HG03103 (cell line): ENCODE data around the gene PDK1.
"Not testable (repeated sequence)": the region's sequence is repeated elsewhere in the genome, so short reads cannot be mapped to it uniquely, and the experiment has no call there.

Source experiments
- ATAC-seq: cut with Tn5 transposase; IDR thresholded peaks from one replicate; pipeline ENCODE4 v1.9.1; 2021; ENCODE audit warnings: low read depth; ENCODE audit not compliant: unreplicated experiment

Gene PDK1

DNA sequence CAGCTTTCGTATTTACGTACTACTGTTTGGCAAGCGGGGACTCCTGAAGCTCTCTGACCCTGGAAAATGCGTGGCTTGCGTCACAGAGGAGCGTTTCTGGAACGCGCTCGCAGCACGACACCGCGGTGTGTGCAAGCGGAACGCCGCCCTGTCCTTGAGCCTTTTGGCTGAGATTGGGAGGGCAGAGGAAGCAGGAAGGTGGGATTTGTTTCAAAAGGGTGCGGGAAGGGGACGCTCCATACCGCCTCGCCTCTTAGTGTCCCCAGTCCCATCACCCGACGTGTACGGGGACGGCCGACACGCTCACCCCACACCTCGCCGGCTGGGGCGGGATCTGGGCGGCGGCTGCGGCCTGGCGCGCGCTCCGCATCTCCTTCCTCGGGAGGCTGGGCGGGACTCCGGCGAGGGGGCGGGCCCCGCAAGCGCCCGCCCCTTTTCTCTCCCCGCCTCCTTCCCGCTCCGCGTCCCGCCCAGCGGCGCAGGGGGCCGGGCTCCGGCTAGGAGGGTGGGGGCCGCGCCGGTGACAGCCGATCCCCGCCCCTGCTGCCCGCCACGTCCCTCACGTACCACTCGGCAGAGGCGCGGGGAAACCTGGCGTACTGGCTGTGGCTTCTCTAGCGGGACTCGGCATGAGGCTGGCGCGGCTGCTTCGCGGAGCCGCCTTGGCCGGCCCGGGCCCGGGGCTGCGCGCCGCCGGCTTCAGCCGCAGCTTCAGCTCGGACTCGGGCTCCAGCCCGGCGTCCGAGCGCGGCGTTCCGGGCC is at the start of gene PDK1:
TSS of gene PDK1 (plus strand) at position 569 of the 762 bp plus-strand sequence. CDS start at position 630, 61 bp downstream.
- peak; percentile 85 for ATAC-seq

DNA sequence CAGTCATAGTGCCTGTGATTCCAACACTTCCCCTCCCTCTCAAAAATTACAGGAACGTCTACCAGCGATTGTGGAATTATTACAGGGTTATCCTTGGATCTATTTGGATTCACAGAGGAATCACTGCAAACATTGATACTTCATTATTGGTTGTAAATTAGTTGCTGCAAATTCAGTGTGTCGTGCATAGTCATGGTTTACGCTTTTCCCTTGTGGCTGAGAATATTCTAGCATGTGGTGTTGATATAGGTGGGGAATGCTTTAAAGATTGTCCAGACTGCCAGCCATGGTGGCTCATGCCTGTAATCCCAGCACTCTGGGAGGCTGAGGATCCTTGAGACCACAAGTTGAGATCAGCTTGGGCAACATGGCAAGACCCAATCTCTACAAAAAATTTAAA is 48.7 kb upstream of the PDK1 start:
- no peak for ATAC-seq

DNA sequence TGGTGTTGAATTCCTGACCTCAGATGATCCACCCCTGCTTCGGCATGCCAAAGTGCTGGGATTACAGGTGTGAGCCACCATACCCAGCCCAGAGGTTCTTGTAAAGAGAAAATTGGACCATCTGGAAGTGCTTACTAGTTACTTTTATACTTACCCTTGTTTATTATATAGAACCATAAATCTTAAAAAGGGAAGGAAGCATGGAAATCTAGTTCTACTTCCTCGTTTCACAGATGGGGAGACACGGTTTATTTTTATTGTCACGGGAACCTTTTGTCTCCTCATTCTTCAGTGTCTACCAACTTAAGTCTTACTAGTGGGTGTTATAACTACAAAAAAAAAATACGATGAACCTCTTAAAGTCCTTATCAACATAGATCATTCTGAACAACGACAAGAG is 45.8 kb upstream of the PDK1 start:
- ATAC-seq: no peak

DNA sequence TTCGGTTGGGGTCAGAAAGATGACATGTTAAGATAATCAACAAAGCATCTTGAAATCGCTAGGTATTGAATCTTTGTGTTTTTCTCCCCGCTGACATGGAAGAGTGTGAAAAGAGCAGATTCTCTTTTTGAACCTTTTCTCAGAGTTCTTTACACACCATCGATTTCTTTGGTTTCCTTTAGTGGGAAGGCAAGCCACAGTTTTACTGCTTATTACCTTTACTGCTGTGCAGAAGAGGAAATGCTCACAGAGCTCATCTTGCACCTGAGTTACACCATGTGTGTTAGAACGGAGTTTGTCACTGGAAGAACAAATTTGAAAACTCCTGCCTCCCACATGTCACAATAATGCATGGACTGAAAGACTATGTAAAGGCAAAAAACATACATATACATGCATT is 45.3 kb upstream of the PDK1 start:
- ATAC-seq: no peak

DNA sequence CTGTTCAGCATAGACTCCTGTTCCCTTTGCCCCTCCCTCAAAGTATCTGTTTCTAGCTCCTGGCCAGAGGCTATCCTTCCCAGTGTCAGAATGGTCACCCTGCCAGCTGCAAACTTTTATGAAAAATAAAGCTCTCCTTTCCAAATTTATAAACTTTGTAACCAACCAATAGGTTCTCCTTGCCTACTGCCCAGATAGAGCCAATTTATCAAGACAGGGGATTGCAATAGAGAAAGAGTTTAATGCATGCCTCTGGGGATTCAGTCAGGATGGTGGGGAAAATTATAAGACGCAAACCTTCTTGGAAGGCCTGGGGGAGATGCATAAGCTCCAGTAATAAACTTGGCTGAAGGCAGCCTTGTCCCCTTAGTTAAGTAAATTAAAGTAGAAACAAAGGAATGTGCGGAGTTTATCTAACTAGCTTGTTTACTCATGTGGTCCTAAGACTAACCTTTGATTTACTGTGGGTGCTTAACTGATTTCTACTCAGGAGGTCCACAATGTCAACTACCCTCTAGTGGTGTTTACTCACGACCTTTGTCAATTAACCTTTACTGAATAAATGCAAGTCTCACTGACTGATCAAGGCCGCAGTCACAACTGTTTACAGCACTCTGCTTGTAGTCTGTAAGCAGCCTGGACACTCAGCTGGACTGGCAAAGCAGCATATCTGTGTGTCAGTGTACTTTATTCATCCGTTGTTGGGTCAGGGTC is 42.9 kb upstream of the PDK1 start:
- no peak for ATAC-seq

DNA sequence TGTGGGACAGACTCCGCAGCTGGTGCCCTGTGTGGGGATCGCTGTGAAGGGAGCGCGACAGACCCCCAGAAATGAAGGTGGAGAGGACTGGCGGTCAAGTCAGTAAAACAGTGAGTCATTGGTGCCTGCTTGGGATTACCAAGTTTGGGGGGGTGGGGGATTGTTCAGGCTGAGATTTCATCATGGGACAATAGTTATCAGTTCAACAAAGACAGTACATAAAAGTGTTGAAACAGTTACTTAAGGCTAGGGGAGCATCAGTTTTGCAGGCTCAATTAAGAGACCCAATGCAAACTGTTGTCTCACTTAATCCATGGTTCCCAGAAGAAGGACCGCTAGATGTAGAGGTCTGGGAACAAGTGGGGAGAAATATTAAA is 42.4 kb upstream of the PDK1 start:
- ATAC-seq: no peak

DNA sequence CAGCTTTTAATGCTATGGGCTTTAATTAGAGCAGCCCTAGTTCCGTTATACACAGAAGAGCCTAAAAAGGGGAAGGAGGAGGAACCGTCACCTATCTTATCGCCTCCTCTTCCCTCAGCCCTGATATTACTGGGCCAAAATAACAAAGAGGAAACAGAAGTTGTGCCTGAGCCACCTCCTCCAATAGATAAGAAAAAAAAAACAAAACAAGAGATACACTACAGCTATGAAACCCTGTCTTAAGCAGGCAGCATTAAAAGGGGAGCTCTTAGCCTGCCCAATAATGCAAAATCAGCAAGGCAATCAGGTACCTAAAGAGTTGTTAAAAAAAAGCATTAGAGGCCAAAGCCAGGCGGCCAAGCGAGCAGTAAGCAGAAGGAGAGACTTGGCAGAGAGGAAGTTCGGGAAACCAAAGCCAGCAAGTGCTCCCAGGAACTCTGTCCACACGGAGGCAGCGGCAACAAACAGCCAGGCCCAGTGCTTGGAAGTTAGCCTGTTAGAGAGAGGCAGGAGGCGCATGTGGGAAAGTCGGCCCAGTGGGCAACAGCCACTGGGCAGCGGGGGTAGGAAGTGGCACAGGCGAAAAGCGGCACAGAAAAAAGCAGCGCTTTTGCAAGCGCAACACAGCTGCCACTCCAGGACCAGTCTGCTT is 41.8 kb upstream of the PDK1 start:
- no peak for ATAC-seq

DNA sequence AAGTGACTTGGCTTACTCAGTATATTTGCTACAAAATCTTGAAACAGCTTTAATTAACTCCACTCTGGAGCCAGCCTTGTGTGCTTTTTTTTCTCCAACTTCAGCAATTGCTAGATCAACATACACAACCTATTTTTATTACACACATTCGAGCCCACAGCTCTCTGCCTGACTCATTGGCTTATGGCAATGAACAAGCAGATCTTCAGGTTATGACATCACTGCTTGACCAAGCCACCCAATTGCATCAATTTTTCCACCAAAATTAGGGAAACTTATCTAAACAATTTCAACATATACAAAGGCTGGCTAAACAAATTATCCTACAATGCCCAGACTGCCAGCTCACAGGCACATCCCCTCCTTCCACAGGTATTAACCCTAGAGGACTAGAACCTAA is 39.6 kb upstream of the PDK1 start:
- no peak for ATAC-seq

DNA sequence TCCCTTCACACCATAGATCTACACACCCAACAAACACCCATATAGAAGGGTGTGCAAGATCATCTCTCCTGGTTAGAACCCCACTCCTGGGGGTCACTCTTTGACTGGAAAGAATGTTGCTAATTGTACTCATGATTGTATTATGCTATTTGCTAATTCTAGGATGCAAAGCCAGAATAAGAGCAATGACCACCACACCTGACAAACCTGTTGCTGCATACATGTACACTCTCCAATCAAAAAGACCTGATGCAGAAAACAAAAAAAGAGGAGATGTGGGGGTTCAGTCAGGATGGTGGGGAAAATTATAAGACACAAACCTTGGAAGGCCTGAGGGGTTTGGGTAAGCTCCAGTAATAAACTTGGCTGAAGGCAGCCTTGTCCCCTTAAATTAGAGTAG is 36.9 kb upstream of the PDK1 start:
- ATAC-seq: no peak

DNA sequence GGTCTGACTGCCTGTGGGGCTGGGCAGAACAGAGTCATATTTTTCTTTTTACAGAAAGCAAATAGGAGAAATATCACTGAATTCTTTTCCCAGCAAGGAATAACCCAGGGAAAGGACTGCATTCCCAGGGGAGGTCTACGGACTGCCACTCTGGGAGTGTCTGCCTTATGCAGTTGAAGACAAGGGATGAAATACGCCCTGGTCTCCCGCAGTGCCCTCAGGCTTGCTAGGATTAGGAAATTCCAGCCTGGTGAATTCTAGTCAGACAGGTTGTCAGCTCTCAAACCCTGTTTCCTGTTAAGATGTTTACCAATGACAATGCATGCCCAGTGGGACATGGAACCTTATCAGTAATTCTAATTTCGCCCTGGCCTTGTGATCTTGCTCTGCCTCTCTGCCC is 30.3 kb upstream of the PDK1 start:
- ATAC-seq: no peak

DNA sequence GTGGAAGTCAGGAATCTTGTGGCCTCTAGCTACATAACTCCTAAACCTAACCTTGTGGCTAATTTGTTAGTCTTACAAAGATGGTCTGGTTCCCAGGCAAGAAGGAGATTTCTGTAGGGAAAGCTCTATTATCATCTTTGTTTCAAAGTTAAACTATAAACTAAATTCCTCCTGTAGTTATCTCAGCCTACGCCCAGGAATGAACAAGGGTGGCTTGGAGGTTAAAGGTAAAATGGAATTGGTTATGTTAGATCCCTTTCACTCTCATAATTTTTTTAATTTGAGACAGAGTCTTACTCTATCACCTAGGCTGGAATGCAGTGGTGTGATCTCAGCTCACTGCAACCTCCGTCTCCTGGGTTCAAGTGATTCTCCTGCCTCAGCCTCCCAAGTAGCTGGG is 24.6 kb upstream of the PDK1 start:
- ATAC-seq: no peak

DNA sequence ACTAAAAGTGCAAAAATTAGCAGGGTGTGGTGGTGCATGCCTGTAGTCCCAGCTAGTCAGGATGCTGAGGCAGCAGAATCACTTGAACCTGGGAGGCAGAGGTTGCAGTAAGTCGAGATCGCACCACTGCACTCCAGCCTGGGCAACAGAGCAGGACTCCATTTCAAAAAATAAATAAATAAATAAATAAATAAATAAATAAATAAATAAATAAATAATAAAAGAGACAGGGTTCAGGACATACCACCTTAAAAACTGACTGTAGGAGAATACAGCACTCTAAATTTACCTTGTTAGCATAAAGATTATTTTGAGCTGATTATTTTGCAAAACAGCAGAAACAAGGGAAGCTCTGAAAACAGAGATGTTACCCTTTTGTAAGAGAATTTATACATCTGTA is 23.4 kb upstream of the PDK1 start:
- not testable (repeated sequence) for ATAC-seq

DNA sequence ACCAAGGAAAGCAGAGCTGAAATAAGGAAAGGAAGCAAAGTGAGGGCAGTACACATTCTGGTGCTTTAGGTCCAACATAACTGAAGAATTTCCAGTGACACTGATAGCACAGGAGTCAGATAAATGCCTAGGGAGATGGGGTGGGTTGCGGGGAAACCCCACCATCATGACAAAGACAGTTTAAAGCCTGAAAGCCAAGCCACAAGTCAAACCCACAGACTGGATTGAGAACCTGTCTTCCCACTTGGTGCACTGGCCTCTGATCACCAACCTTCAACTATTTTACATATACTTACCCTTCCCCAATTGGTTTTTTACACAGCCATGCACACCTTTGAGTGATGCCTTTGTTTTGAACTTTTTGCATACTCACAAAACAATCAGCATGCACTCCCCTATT is 22.2 kb upstream of the PDK1 start:
- no peak for ATAC-seq

DNA sequence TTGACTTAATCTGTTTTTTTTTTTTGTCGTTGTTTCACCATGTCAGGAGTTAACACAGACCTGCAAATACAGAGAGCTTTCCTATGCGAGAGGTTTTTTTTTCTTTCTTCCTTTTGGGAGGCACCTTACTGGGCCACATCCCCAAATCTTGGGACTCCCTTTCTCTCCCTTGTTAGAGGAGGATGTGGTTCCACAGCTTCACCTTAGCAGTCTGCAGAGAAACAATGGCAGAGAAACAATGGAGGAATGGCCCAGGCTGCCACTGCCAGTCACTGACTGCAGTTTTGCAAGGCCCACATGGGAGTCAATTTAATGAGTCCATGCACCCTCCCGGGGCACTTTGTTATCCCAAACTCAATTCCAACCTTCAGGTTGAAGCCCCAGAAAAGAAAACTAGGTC is 20.8 kb upstream of the PDK1 start:
- ATAC-seq: no peak

DNA sequence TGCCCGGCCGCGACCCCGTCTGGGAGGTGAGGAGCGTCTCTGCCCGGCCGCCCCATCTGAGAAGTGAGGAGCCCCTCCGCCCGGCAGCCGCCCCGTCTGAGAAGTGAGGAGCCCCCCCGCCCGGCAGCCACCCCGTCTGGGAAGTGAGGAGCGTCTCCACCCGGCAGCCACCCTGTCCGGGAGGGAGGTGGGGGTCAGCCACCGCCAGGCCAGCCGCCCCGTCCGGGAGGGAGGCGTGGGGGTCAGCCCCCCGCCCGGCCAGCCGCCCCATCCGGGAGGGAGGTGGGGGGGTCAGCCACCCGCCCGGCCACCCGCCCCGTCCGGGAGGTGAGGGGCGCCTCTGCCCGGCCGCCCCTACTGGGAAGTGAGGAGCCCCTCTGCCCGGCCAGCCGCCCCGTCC is 18.0 kb upstream of the PDK1 start:
- ATAC-seq: not testable (repeated sequence)

DNA sequence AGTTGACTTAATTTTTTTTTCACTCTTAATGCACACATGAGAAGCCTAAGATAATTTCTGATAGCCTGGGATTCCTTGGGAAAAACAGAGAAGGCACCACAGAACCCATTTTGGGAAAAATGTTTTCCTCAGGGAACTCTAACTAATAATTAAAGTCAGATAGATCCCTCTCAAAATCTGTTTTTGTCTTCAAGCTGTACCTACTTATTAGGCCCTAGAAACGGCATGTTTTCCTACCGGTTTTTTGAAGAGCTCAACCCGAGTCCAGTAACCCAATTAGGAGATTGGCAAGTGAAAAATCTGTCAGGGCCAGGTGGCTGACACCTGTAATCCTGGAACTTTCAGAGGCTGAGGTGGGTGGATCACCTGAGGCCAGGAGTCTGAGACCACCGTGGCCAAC is 16.1 kb upstream of the PDK1 start:
- ATAC-seq: no peak

DNA sequence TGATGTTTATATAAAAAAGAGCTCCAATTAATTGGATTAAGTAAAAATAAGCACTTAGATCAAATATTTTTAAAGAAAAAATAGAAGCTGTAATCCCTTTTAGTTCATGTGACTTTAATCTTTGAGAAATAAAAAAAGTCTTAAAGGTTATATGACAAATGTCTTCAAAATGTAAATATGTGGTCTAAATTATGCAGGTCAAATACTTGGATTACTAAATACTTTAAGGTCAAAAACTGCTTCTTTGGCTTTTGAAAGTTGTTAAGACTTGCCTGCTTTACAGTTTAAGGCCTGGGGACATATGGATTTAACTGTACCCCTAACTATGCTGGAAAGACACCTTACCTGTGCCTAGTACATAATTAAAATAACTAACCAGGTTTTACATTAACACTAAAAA is 15.5 kb upstream of the PDK1 start:
- ATAC-seq: no peak

DNA sequence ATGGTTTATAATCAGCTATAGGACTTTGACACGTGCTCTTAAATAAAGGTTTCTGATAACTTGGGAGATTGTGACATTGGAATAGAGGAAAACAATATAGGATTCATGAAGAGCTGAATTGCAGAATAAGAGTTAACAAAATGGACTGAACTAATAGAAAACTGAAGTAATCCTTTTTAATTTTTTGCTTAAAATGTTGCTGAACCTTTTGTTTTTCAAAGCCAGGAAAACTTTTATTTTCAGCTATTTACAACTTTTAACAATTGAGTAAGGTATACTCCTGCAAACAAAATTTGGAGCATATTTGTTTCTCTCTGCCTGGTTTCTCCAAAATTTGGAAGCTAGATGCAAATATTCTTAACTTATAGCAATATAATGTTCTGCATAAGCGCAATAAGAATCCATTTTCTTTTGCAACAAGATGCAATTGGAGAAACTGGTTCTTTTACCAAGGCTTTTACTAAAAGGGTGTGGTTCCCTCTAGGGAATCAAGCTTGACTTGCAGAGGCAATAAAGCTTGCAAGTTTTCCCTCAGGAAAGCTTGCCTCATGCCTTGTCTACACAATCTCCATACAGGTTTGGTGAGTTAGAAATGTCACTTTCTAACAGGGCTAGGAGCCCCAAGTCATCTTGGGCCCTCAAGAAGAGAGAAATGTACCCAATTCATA is 10.3 kb upstream of the PDK1 start:
- no peak for ATAC-seq

DNA sequence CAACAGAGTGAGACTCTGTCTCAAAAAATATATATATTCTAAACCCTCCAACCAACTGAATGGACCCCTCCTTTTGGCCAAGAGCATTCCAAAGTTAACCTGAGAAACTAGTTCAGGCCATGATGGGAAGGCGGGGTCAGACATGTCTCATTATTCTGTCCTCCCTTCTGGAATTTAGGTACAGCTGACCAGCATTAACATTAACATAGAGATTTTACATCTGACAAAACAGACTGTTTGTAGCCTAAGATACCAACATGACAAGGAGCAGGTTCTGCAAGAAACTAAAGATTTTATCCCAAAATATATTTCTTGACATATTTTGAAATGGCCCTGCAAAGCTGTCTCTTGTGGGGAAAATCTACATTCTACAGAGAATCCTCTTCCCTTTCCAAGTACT is 6.8 kb upstream of the PDK1 start:
- no peak for ATAC-seq

DNA sequence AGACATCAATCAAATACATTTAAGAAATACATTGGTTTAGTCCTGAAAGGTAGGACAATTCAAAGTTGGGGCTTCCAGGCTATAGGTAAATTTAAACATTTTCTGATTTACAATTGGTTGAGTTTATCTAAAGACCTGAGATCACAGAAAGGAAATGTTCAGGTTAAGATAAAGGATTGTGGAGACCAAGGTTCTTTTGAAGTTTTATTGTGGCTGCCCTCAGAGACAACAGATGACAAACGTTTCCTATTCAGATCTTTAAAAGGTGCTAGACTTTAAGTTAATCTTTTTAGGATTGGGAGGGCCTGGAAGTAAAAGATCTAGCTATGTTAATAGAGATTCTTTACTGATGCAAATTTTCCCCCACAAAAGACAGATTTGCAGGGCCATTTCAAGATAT is 6.1 kb upstream of the PDK1 start:
- not testable (repeated sequence) for ATAC-seq

DNA sequence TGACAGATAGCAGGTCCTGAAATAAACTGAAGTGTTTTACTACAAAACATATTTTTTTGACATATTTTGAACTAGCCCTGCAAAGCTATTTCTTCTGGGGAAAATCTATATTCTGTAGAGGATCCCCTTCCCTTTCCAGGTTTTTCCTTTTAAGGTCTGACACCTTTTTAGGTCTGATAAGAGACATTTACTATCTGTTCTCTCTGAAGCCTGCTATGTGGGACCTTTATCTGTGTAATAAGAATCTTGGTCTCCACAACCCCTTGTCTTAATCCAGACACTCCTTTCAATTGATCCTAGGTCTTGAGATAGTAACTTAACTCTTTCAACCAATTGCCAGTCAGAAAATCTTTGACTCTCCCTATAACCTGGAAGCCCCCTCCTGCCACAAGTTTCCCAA is 5.5 kb upstream of the PDK1 start:
- no peak for ATAC-seq
